ENCODE measurements around the gene CBX6. TPM values are rescaled to one million over a fixed set of nuclear protein-coding genes. Genes with fewer than 3 reads are reported as not detected.

The CBX6 gene
- total and polyA plus RNA-seq, 2 donors from 2014 or later: 24.9 to 113 TPM

DNA sequence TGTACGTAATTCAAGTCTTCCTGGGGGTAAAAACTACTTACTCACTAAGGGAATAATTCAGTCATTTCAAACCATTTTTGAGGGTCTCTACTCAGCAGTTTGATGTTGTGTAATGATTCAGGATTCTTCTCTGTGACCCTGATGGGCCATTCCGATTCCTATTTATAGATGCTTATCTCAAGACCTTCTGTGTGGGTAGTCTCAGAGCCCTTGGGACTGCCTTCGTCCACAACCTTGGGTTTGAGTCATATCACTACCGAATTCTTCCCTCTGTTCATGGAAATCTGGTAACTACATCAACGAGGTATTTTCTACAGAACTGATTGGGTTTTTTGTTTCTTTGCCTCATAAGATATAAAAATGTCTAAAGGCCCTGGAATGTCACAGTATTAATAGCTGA lies 14.3 kb upstream of the CBX6 start:
- Histone ChIP-seq H3K36me3 (ENCODE audit: control insufficient read depth in 2 of 3, insufficient read depth in 3 of 3, low read length in 3 of 3) (no peaks in the 10 kb centered on the region), H3K27me3 (ENCODE audit: control insufficient read depth, insufficient read depth, low read length) (no peaks in the 10 kb centered on the region), H3K4me1 (ENCODE audit: control insufficient read depth in 2 of 3, insufficient read depth in 2 of 3, low read depth in 1 of 3, low read length in 3 of 3) (peaks cover 0 to 3% (median 0%) of the 10 kb centered on the region in 3 donors), H3K4me3 (ENCODE audit: low read length in 3 of 3) (no peak overlapping the region), H3K9ac (ENCODE audit: low read length in 3 of 3) (no peak overlapping the region), H3K27ac (ENCODE audit: low read depth in 2 of 2, low read length in 2 of 2) (no peak overlapping the region), H3K9me3 (ENCODE audit: control insufficient read depth in 2 of 3, insufficient read depth in 1 of 3, low read length in 3 of 3) (no peaks in the 10 kb centered on the region)
- TF ChIP-seq CTCF (IDR thresholded peaks at IDR 0.05; ENCODE audit: borderline replicate concordance, extremely low read depth, insufficient read depth): no peak
- FAIRE-seq (no peak), DNase-seq (no peak)
- intact Hi-C loops (cut with DNase I): no loop called here

GRCh38 chr22:38882972-38883622 lies 11.1 kb upstream of the CBX6 start:
- DNase-seq: no peak
- H3K9ac ChIP-seq (ENCODE audit: low read length in 3 of 3): no peak overlapping the region
- H3K4me1 ChIP-seq (ENCODE audit: control insufficient read depth in 2 of 3, insufficient read depth in 2 of 3, low read depth in 1 of 3, low read length in 3 of 3): peaks cover 0 to 5% (median 0%) of the 10 kb centered on the region in 3 donors
- no peak for FAIRE-seq
- no peaks in the 10 kb centered on the region for H3K27me3 ChIP-seq (ENCODE audit: control insufficient read depth, insufficient read depth, low read length)
- intact Hi-C loops (cut with DNase I): no loop called here
- no peaks in the 10 kb centered on the region for H3K9me3 ChIP-seq (ENCODE audit: control insufficient read depth in 2 of 3, insufficient read depth in 1 of 3, low read length in 3 of 3)
- no peak overlapping the region for H3K4me3 ChIP-seq (ENCODE audit: low read length in 3 of 3)
- no peak for TF ChIP-seq CTCF (IDR thresholded peaks at IDR 0.05; ENCODE audit: borderline replicate concordance, extremely low read depth, insufficient read depth)
- no peaks in the 10 kb centered on the region for H3K36me3 ChIP-seq (ENCODE audit: control insufficient read depth in 2 of 3, insufficient read depth in 3 of 3, low read length in 3 of 3)
- H3K27ac ChIP-seq (ENCODE audit: low read depth in 2 of 2, low read length in 2 of 2): no peak overlapping the region

DNA sequence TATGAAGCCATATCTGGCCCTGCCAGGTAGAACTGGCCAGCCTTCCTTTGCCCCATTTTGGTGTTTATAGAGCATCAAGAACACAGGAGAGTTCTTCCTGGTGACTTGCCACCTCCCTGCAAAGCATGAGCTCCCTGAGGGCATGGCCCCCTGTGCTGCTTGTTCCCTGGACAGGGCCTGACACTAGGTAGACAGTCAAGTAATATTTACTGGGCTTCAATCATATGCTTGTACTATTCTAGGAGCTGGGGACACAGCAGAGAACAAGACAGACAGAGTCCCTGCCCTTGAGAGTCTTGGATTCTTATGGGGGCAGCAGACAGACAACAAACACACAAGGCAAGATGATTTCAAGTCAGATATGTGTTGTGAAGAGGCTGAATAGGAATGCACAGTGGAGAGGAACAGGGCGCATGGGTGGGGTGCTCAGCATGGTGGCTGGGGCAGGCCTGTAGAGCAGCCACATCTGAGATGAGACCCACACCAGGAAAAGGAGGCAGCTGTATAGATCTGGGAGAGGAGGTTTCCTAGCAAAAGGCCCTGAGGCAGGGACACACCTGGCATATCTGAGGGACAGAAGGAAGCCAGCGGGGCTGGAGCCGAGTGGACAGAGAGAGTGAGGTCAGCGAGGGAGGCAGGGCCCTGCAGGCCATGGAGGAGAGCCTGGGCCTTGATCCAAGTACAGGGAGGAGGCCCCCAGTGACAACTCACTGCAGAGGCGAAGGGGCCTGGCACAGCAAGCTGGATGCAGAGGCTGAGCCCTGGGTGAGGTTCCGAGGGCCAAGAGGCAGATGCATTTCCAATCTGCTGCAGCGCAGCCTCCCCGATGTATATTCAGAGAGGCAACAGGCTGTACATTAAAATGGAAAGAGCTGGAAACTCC lies 10.2 kb upstream of the CBX6 start:
- Histone ChIP-seq H3K4me3 (ENCODE audit: low read length in 3 of 3) (no peak overlapping the region), H3K27me3 (ENCODE audit: control insufficient read depth, insufficient read depth, low read length) (no peaks in the 10 kb centered on the region), H3K4me1 (ENCODE audit: control insufficient read depth in 2 of 3, insufficient read depth in 2 of 3, low read depth in 1 of 3, low read length in 3 of 3) (peaks cover 0 to 5% (median 0%) of the 10 kb centered on the region in 3 donors), H3K9ac (ENCODE audit: low read length in 3 of 3) (no peak overlapping the region), H3K9me3 (ENCODE audit: control insufficient read depth in 2 of 3, insufficient read depth in 1 of 3, low read length in 3 of 3) (no peaks in the 10 kb centered on the region), H3K36me3 (ENCODE audit: control insufficient read depth in 2 of 3, insufficient read depth in 3 of 3, low read length in 3 of 3) (no peaks in the 10 kb centered on the region), H3K27ac (ENCODE audit: low read depth in 2 of 2, low read length in 2 of 2) (no peak overlapping the region)
- no peak for FAIRE-seq
- DNase-seq: peak in 1 of 5 donors; percentile 86
- intact Hi-C loops (cut with DNase I): no loop called here
- TF ChIP-seq CTCF (IDR thresholded peaks at IDR 0.05; ENCODE audit: borderline replicate concordance, extremely low read depth, insufficient read depth): no peak

All from kidney (tissue), 14 donors.